ENCODE results near the gene TBX2. TPM values are rescaled to one million over a fixed set of nuclear protein-coding genes. Genes with fewer than 3 reads are reported as not detected.

Gene TBX2
- under 0.01 TPM in 1 of 2 replicates, not detected in the other for total RNA-seq

DNA sequence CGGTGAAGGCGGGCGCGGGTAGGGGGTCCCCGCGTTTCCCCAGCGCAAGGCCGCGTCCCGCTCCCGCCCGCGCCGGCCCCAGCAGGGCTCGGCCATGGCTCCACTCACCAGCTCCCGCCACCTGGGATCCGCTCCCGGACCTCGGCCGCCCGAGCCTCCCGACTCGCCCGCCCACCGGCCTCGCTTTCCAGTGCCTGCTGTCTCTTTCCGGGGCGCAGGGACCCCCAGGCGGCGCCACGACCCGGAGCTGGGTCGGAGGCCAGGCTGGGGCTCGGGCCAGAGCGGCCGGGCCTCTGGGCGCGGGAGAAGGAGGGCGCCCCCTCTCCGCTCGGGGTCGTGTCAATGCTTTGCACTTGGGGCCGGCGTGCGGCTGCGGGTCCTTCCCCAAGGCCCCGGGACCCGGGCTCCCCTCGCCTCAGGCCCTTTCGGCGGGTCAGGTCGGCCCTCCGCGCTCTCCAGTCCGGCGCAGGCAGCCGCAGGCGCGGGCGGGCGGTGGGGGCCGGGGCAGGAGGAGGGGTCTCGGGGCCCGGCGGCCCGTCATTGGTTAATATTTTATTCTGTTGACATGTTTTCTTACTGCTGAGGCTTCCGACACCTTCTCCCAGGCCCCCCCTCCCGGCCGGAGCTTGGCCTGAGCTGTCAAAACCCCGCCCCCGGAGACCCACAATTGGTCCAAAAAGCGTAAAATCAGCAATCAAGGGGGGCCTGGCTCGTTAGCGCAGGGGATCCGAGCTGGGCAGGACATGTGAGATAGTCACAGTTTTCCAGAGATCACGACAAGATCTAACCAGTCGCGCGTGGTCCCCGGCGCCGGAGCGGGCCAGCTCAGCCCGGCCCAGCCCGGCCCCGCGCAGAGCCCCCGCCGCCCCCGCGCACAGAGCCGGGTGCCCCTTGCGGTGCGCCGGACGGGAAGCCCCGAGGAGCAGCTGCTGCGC is at the start of gene TBX2:
Gene TBX2 (plus strand): TSS at position 713 of the 935 bp plus-strand sequence. CDS start 334 bp downstream, outside the sequence.

DNA sequence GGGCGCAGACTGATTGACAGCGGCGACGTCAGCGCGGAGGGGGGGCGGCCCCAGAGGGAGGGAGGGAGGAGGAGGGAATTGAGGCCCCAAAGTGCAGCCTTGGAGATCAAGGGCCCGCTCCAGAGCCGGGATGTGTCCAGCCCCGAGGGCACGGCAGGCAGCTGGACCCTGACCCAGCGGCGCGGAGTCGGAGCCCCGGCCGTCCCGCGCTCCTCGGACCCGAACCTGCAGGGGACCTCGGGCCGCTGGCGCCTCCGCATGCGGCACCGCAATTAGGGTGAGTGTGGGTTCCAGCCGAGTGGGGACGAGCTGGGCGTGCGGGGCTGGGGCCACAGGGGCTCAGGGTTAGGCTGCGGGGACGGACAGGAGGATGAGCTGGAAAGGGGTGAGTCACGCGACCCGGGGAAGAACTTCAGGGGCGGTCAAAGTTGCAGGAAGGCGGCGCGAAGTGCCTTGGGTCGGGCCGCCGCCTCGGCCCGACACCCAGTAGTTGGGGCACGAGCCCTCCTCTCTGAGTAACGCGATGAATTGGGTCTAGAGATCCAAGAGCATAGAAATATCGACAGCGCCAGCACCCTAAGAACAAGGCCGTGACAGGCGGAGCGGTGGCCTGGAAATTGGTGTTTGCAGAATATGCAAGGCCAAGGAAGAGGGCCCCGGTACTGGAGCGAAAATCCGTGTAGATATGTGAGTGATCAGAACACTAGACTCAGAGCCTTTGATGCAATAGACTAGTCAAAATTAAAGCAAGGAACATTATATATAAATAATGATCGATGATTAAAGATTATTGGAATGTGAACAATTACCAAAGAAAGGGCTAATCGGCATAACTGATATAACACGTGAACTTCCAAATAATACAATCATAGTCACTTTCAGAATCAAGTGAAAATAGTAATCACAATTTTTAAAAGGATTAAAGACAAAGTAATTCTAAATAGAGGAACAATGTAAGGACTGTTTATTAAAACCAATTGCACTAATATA is 53.0 kb downstream of the TBX2 start, which contains the start of gene TBX4:
Gene TBX4 (plus strand): TSS at position 122 of the 990 bp plus-strand sequence. CDS start 4,069 bp downstream, outside the sequence.

Other genes starting within 250 kb of the TBX2 start
- gene TBX4, start 52.6 kb downstream of the TBX2 start, total RNA-seq = not detected in 2 replicates
- gene NACA2, start 191.4 kb downstream of the TBX2 start, total RNA-seq = not detected in 2 replicates